ENCODE results near the gene GPR31. TPM values are rescaled to one million over a fixed set of nuclear protein-coding genes. Genes with fewer than 3 reads are reported as not detected.

Gene GPR31
- polyA plus RNA-seq (2012; ENCODE audit: insufficient read length, low read depth): not detected

DNA sequence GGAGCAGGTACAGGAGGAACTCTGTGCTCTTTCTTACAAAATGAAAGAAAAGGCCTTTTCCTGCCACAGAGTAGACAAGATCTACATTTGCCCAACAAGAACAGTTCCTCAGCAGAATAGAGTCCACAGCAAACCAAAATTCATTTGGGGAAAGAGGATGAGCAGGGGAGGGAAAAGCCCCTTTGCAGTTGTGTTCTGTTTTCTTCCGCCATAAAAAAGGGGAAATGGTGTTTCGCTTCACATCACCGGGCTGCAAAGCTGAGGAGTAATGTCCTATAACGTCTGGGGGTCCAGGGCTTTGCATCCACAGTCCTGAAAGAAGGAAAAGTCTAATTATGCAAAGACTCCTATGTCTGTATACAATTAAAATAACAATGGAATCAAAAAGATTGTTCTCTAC lies at the start of gene GPR31:
Gene GPR31, minus strand, starts transcription at position 118 of the 400 bp plus-strand sequence. CDS start 149 bp downstream, outside the sequence.
- TF ChIP-seq SIN3A (IDR thresholded peaks at IDR 0.05; ENCODE audit: borderline replicate concordance, insufficient read depth, low read length) (no peak), TAF1 (IDR thresholded peaks at IDR 0.05; ENCODE audit: borderline replicate concordance, insufficient read depth, low read length) (no peak), POLR2AphosphoS5 (IDR thresholded peaks at IDR 0.05; ENCODE audit: low read depth, low read length) (no peak), FOXP2 (optimal IDR thresholded peaks at IDR 0.05; ENCODE audit: borderline replicate concordance, extremely low read depth, extremely low read length, insufficient read depth) (no peak)
- TF ChIP-seq, protein P1, sequence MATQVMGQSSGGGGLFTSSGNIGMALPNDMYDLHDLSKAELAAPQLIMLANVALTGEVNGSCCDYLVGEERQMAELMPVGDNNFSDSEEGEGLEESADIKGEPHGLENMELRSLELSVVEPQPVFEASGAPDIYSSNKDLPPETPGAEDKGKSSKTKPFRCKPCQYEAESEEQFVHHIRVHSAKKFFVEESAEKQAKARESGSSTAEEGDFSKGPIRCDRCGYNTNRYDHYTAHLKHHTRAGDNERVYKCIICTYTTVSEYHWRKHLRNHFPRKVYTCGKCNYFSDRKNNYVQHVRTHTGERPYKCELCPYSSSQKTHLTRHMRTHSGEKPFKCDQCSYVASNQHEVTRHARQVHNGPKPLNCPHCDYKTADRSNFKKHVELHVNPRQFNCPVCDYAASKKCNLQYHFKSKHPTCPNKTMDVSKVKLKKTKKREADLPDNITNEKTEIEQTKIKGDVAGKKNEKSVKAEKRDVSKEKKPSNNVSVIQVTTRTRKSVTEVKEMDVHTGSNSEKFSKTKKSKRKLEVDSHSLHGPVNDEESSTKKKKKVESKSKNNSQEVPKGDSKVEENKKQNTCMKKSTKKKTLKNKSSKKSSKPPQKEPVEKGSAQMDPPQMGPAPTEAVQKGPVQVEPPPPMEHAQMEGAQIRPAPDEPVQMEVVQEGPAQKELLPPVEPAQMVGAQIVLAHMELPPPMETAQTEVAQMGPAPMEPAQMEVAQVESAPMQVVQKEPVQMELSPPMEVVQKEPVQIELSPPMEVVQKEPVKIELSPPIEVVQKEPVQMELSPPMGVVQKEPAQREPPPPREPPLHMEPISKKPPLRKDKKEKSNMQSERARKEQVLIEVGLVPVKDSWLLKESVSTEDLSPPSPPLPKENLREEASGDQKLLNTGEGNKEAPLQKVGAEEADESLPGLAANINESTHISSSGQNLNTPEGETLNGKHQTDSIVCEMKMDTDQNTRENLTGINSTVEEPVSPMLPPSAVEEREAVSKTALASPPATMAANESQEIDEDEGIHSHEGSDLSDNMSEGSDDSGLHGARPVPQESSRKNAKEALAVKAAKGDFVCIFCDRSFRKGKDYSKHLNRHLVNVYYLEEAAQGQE (IDR thresholded peaks at IDR 0.05; ENCODE audit: insufficient read depth in 1 of 2, low read depth in 2 of 2, low read length in 2 of 2): no peak

DNA sequence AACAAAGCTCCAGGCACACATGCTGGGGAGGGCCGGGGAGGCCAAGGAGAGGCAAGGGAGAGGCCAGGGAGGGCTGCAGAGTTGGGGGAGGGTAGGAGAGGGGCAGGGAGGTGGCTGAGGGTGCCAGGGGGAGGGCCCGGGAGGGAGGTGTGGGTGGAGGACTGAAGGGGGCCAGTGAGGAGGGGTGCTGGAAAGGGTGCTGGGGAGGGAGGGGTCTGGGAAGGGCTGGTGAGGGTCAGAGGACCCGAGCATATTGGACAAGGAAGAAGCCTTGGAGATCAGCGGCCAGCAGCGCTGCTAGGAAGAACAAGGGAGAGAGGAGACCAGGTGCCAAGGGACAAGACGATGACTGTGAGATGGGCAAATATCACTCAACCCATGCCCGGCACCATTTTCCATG lies 49.7 kb upstream of the GPR31 start:
- TF ChIP-seq SIN3A (IDR thresholded peaks at IDR 0.05; ENCODE audit: borderline replicate concordance, insufficient read depth, low read length): no peak
- TF ChIP-seq FOXP2 (optimal IDR thresholded peaks at IDR 0.05; ENCODE audit: borderline replicate concordance, extremely low read depth, extremely low read length, insufficient read depth): no peak
- no peak for TF ChIP-seq POLR2AphosphoS5 (IDR thresholded peaks at IDR 0.05; ENCODE audit: low read depth, low read length)

GRCh38 chr6:167200806-167201205 lies 43.0 kb upstream of the GPR31 start:
- TF ChIP-seq POLR2AphosphoS5 (IDR thresholded peaks at IDR 0.05; ENCODE audit: low read depth, low read length) (no peak), FOXP2 (optimal IDR thresholded peaks at IDR 0.05; ENCODE audit: borderline replicate concordance, extremely low read depth, extremely low read length, insufficient read depth) (no peak), SIN3A (IDR thresholded peaks at IDR 0.05; ENCODE audit: borderline replicate concordance, insufficient read depth, low read length) (no peak), TAF1 (IDR thresholded peaks at IDR 0.05; ENCODE audit: borderline replicate concordance, insufficient read depth, low read length) (no peak)
- TF ChIP-seq, protein P1 (IDR thresholded peaks at IDR 0.05; ENCODE audit: insufficient read depth in 1 of 2, low read depth in 2 of 2, low read length in 2 of 2): no peak

GRCh38 chr6:167165858-167166471 lies 8.2 kb upstream of the GPR31 start:
- TF ChIP-seq FOXP2 (optimal IDR thresholded peaks at IDR 0.05; ENCODE audit: borderline replicate concordance, extremely low read depth, extremely low read length, insufficient read depth) (no peak), SIN3A (IDR thresholded peaks at IDR 0.05; ENCODE audit: borderline replicate concordance, insufficient read depth, low read length) (no peak), POLR2AphosphoS5 (IDR thresholded peaks at IDR 0.05; ENCODE audit: low read depth, low read length) (no peak), TAF1 (IDR thresholded peaks at IDR 0.05; ENCODE audit: borderline replicate concordance, insufficient read depth, low read length) (no peak)
- TF ChIP-seq, protein P1 (IDR thresholded peaks at IDR 0.05; ENCODE audit: insufficient read depth in 1 of 2, low read depth in 2 of 2, low read length in 2 of 2): no peak

- no peak for TF ChIP-seq SIN3A (IDR thresholded peaks at IDR 0.05; ENCODE audit: borderline replicate concordance, insufficient read depth, low read length)
- TF ChIP-seq FOXP2 (optimal IDR thresholded peaks at IDR 0.05; ENCODE audit: borderline replicate concordance, extremely low read depth, extremely low read length, insufficient read depth): no peak
- TF ChIP-seq, protein P1 (IDR thresholded peaks at IDR 0.05; ENCODE audit: insufficient read depth in 1 of 2, low read depth in 2 of 2, low read length in 2 of 2): no peak
- TF ChIP-seq POLR2AphosphoS5 (IDR thresholded peaks at IDR 0.05; ENCODE audit: low read depth, low read length): no peak
- TF ChIP-seq TAF1 (IDR thresholded peaks at IDR 0.05; ENCODE audit: borderline replicate concordance, insufficient read depth, low read length): no peak
These were observed 6.5 kb upstream of the GPR31 start for GRCh38 chr6:167164261-167164660.
